GM18526 (cell line): Measurements from ENCODE around the gene RRAD.

Experiments used
- POLR2A ChIP-seq: IDR thresholded peaks from 3 replicates; pipeline ENCODE4 v1.6.1; 2011; ENCODE audit not compliant: insufficient read length; ENCODE audit errors: extremely low read depth

Gene RRAD

GRCh38 chr16:66900721-66901441, 24.5 kb downstream of the RRAD start:
- TF ChIP-seq POLR2A: no peak

GRCh38 chr16:66899945-66900710, 25.2 kb downstream of the RRAD start:
- no peak for TF ChIP-seq POLR2A

GRCh38 chr16:66899310-66899944, 25.9 kb downstream of the RRAD start:
- TF ChIP-seq POLR2A: no peak

GRCh38 chr16:66898933-66899309, 26.4 kb downstream of the RRAD start:
- TF ChIP-seq POLR2A: no peak

GRCh38 chr16:66898207-66898606, 27.1 kb downstream of the RRAD start:
- no peak for TF ChIP-seq POLR2A

GRCh38 chr16:66895999-66896398, 29.3 kb downstream of the RRAD start:
- TF ChIP-seq POLR2A: no peak

GRCh38 chr16:66895689-66895979, 29.7 kb downstream of the RRAD start:
- TF ChIP-seq POLR2A: no peak

- no peak for TF ChIP-seq POLR2A
Measured at GRCh38 chr16:66894948-66895688, 30.2 kb downstream of the RRAD start.

- TF ChIP-seq POLR2A: no peak
Measured at GRCh38 chr16:66894055-66894454, 31.3 kb downstream of the RRAD start.

- no peak for TF ChIP-seq POLR2A
Measured at GRCh38 chr16:66891797-66892196, 33.5 kb downstream of the RRAD start.

- no peak for TF ChIP-seq POLR2A
Measured at GRCh38 chr16:66891360-66891759, 34.0 kb downstream of the RRAD start.

GRCh38 chr16:66890799-66891198, 34.5 kb downstream of the RRAD start:
- TF ChIP-seq POLR2A: no peak

- TF ChIP-seq POLR2A: no peak
Measured at GRCh38 chr16:66889622-66890021, 35.7 kb downstream of the RRAD start.

GRCh38 chr16:66888647-66889615, 36.4 kb downstream of the RRAD start:
- no peak for TF ChIP-seq POLR2A
